Activated T-cell treated with anti-CD3 and anti-CD28 coated beads, Interleukin-2, amount 50 U/mL, for 24 hours (primary cell): Measurements from ENCODE around the gene IDH2.
"Not testable (repeated sequence)": the region's sequence is repeated elsewhere in the genome, so short reads cannot be mapped to it uniquely, and the experiment has no call there.

Experiments used
- DNase-seq: peaks from one replicate; pipeline ENCODE4 v3.0.0-alpha.2; 2020
- H3K27ac Mint-ChIP-seq: 2 replicates; pipeline ENCODE4 v1.8.0; 2020; ENCODE audit warnings: mild to moderate bottlenecking, mixed read lengths
- H3K27me3 Mint-ChIP-seq: 2 replicates; pipeline ENCODE4 v1.8.0; 2020; ENCODE audit warnings: mixed read lengths
- H3K36me3 Mint-ChIP-seq: 2 replicates; pipeline ENCODE4 v1.8.0; 2020; ENCODE audit warnings: low read depth, mixed read lengths
- H3K4me1 Mint-ChIP-seq: 2 replicates; pipeline ENCODE4 v1.8.0; 2020; ENCODE audit warnings: low read depth, mixed read lengths
- H3K4me3 Mint-ChIP-seq: 2 replicates; pipeline ENCODE4 v1.8.0; 2020; ENCODE audit warnings: mild to moderate bottlenecking, moderate library complexity, mixed read lengths
- H3K9me3 Mint-ChIP-seq: 2 replicates; pipeline ENCODE4 v1.8.0; 2020; ENCODE audit warnings: mixed read lengths

IDH2 gene

GRCh38 chr15:90083419-90083818 lies 18.8 kb downstream of the IDH2 start:
- DNase-seq, result no peak
- peaks cover 77% of the 10 kb centered on the region for H3K36me3 Mint-ChIP-seq

GRCh38 chr15:90082140-90082715 lies 20.0 kb downstream of the IDH2 start:
- Mint-ChIP-seq H3K36me3 (peaks cover 73% of the 10 kb centered on the region), H3K27ac (peak overlapping the region; percentile 69), H3K4me3 (no peak overlapping the region), H3K9me3 (no peaks in the 10 kb centered on the region), H3K27me3 (no peaks in the 10 kb centered on the region), H3K4me1 (peaks cover 4% of the 10 kb centered on the region)
- DNase-seq, result no peak

More at GRCh38 chr15:90083419-90083818, 18.8 kb downstream of the IDH2 start:
- Mint-ChIP-seq H3K27me3 (no peaks in the 10 kb centered on the region), H3K27ac (peak overlapping the region; percentile 57), H3K4me1 (peaks cover 6% of the 10 kb centered on the region), H3K9me3 (no peaks in the 10 kb centered on the region), H3K4me3 (no peak overlapping the region)

- no peaks in the 10 kb centered on the region for H3K9me3 Mint-ChIP-seq
- no peak for DNase-seq
- peaks cover 3% of the 10 kb centered on the region for H3K4me1 Mint-ChIP-seq
- H3K27ac Mint-ChIP-seq, result peak overlapping the region; percentile 52
- no peaks in the 10 kb centered on the region for H3K27me3 Mint-ChIP-seq
- no peak overlapping the region for H3K4me3 Mint-ChIP-seq
- peaks cover 70% of the 10 kb centered on the region for H3K36me3 Mint-ChIP-seq
Measured at GRCh38 chr15:90080818-90081393, 21.4 kb downstream of the IDH2 start.

GRCh38 chr15:90080458-90080755 lies 21.9 kb downstream of the IDH2 start:
- Mint-ChIP-seq H3K27me3 (no peaks in the 10 kb centered on the region), H3K4me1 (peaks cover 8% of the 10 kb centered on the region), H3K27ac (peak overlapping the region; percentile 19), H3K36me3 (peaks cover 69% of the 10 kb centered on the region), H3K4me3 (no peak overlapping the region), H3K9me3 (no peaks in the 10 kb centered on the region)
- no peak for DNase-seq

GRCh38 chr15:90079619-90080457 lies 22.4 kb downstream of the IDH2 start:
- Mint-ChIP-seq H3K36me3 (peaks cover 67% of the 10 kb centered on the region), H3K27ac (no peak overlapping the region), H3K4me1 (peaks cover 13% of the 10 kb centered on the region), H3K27me3 (no peaks in the 10 kb centered on the region), H3K4me3 (no peak overlapping the region), H3K9me3 (no peaks in the 10 kb centered on the region)
- DNase-seq, result no peak

GRCh38 chr15:90078965-90079364 lies 23.3 kb downstream of the IDH2 start:
- DNase-seq, result no peak
- Mint-ChIP-seq H3K27ac (peak overlapping the region; percentile 72), H3K27me3 (no peaks in the 10 kb centered on the region), H3K9me3 (no peaks in the 10 kb centered on the region), H3K36me3 (peaks cover 66% of the 10 kb centered on the region), H3K4me3 (no peak overlapping the region), H3K4me1 (peaks cover 14% of the 10 kb centered on the region)

- Mint-ChIP-seq H3K36me3 (peaks cover 68% of the 10 kb centered on the region), H3K27me3 (no peaks in the 10 kb centered on the region), H3K4me3 (no peak overlapping the region), H3K4me1 (peaks cover 14% of the 10 kb centered on the region), H3K27ac (peak overlapping the region; percentile 50), H3K9me3 (no peaks in the 10 kb centered on the region)
- DNase-seq, result no peak
Measured at GRCh38 chr15:90076716-90077115, 25.6 kb downstream of the IDH2 start.

- no peak for DNase-seq
- Mint-ChIP-seq H3K27ac (peak overlapping the region; percentile 83), H3K27me3 (no peaks in the 10 kb centered on the region), H3K4me3 (no peak overlapping the region), H3K36me3 (peaks cover 64% of the 10 kb centered on the region), H3K9me3 (no peaks in the 10 kb centered on the region), H3K4me1 (peaks cover 19% of the 10 kb centered on the region)
Measured at GRCh38 chr15:90075420-90076289, 26.6 kb downstream of the IDH2 start.

GRCh38 chr15:90074916-90075315 lies 27.4 kb downstream of the IDH2 start:
- Mint-ChIP-seq H3K9me3 (no peaks in the 10 kb centered on the region), H3K4me3 (no peak overlapping the region), H3K27me3 (no peaks in the 10 kb centered on the region), H3K27ac (peak overlapping the region; percentile 83), H3K36me3 (peaks cover 59% of the 10 kb centered on the region), H3K4me1 (peaks cover 20% of the 10 kb centered on the region)
- no peak for DNase-seq

GRCh38 chr15:90074023-90074422 lies 28.2 kb downstream of the IDH2 start:
- no peak overlapping the region for H3K4me3 Mint-ChIP-seq
- no peaks in the 10 kb centered on the region for H3K9me3 Mint-ChIP-seq
- H3K27me3 Mint-ChIP-seq, result no peaks in the 10 kb centered on the region
- DNase-seq, result no peak
- H3K36me3 Mint-ChIP-seq, result peaks cover 64% of the 10 kb centered on the region
- H3K27ac Mint-ChIP-seq, result no peak overlapping the region
- peaks cover 20% of the 10 kb centered on the region for H3K4me1 Mint-ChIP-seq

- DNase-seq, result no peak
- Mint-ChIP-seq H3K4me1 (peaks cover 20% of the 10 kb centered on the region), H3K36me3 (peaks cover 61% of the 10 kb centered on the region), H3K4me3 (no peak overlapping the region), H3K27me3 (no peaks in the 10 kb centered on the region), H3K9me3 (no peaks in the 10 kb centered on the region), H3K27ac (peak overlapping the region; percentile 44)
Measured at GRCh38 chr15:90072978-90073640, 29.2 kb downstream of the IDH2 start.

GRCh38 chr15:90071220-90071807 lies 31.0 kb downstream of the IDH2 start:
- Mint-ChIP-seq H3K4me3 (no peak overlapping the region), H3K9me3 (no peaks in the 10 kb centered on the region), H3K27ac (no peak overlapping the region), H3K4me1 (peaks cover 20% of the 10 kb centered on the region), H3K36me3 (peaks cover 66% of the 10 kb centered on the region), H3K27me3 (no peaks in the 10 kb centered on the region)
- peak; percentile 79 for DNase-seq

- not testable (repeated sequence) for H3K9me3 Mint-ChIP-seq, DNase-seq, H3K27ac Mint-ChIP-seq, H3K4me3 Mint-ChIP-seq, H3K27me3 Mint-ChIP-seq
- Mint-ChIP-seq H3K36me3 (peaks cover 61% of the 10 kb centered on the region), H3K4me1 (peaks cover 14% of the 10 kb centered on the region)
Measured at GRCh38 chr15:90070623-90071022, 31.6 kb downstream of the IDH2 start.
